Right lobe of liver (tissue), 4 donors: ENCODE measurements around the gene KCNIP3.

ENCODE experiments used
- POLR2A ChIP-seq: fragments of 450-650 bp; IDR thresholded peaks from one replicate; pipeline ENCODE4 v1.6.1; 2017; ENCODE audit warnings: antibody characterized with exemption, mild to moderate bottlenecking
- TF ChIP-seq, protein P1 (sequence below), 4 donors: fragments of 200-600 bp in 3 of 4; fragments of 450-650 bp in 1 of 4; IDR thresholded peaks; one replicate each; pipeline versions ENCODE4 v1.5.1 to v1.8.0; 2016 to 2022; ENCODE audit warnings: antibody characterized with exemption in 4 of 4, mild to moderate bottlenecking in 2 of 4
- donor health status: DM: no; HTN: no; CAD: no.
- donor health status: DM: no; HTN: no; CAD: no.
- donor health status: DM: no; HTN: yes; CAD: no.

DNA sequence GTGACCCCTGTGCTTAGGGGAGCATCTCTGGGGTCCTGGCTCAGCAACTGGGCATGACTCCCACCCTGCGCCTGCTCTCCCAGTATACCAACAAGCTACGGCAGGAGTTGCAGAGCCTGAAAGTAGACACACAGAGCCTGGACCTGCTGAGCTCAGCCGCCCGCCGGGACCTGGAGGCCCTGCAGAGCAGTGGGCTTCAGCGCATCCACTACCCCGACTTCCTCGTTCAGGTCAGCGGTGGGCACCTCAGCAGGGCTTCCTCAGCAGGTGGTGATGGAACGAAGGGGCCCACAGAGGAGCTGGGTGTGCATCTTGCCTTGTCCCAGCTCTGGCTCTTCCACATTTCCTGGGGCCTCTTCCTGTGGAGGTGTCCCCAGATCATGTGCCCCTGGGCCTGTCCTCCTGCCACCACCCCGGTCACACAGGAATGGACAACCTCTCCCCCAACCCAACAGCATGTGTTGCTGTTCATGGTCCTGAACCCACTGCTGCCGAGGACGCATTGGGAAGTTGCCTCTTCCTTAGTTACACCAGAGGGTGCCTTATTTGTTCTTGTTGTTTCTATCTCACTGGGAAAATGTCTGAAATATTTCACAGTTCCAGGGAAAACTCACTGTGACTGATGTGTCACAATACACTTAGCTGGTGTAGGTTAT, 12.1 kb upstream of the KCNIP3 start:
- TF ChIP-seq, protein P1, sequence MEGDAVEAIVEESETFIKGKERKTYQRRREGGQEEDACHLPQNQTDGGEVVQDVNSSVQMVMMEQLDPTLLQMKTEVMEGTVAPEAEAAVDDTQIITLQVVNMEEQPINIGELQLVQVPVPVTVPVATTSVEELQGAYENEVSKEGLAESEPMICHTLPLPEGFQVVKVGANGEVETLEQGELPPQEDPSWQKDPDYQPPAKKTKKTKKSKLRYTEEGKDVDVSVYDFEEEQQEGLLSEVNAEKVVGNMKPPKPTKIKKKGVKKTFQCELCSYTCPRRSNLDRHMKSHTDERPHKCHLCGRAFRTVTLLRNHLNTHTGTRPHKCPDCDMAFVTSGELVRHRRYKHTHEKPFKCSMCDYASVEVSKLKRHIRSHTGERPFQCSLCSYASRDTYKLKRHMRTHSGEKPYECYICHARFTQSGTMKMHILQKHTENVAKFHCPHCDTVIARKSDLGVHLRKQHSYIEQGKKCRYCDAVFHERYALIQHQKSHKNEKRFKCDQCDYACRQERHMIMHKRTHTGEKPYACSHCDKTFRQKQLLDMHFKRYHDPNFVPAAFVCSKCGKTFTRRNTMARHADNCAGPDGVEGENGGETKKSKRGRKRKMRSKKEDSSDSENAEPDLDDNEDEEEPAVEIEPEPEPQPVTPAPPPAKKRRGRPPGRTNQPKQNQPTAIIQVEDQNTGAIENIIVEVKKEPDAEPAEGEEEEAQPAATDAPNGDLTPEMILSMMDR (IDR thresholded peaks at IDR 0.05) = no peak
- no peak for TF ChIP-seq POLR2A
